GM12872 (cell line): ENCODE measurements around the gene ZNF689.

Experiments used
- CTCF ChIP-seq: IDR thresholded peaks from 3 replicates; pipeline ENCODE4 v1.5.1; 2011; ENCODE audit warnings: low read depth, mild to moderate bottlenecking, low read length, moderate library complexity; ENCODE audit not compliant: insufficient read depth

The ZNF689 gene

GRCh38 chr16:30615358-30616091 lies 5.3 kb upstream of the ZNF689 start:
- TF ChIP-seq CTCF = peak; percentile 82

- TF ChIP-seq CTCF = no peak
These were observed 925 bp downstream of the ZNF689 start for GRCh38 chr16:30609002-30609925.

- no peak for TF ChIP-seq CTCF
These were observed 4.2 kb downstream of the ZNF689 start for GRCh38 chr16:30606004-30606403.

- TF ChIP-seq CTCF = no peak
These were observed 5.0 kb downstream of the ZNF689 start for GRCh38 chr16:30605158-30605557.

- TF ChIP-seq CTCF = no peak
These were observed 5.8 kb downstream of the ZNF689 start for GRCh38 chr16:30604316-30604947.

- TF ChIP-seq CTCF = no peak
These were observed 6.3 kb downstream of the ZNF689 start for GRCh38 chr16:30603945-30604315.

GRCh38 chr16:30602616-30603277 lies 7.4 kb downstream of the ZNF689 start:
- TF ChIP-seq CTCF = no peak
